GOT3 (cell line): ENCODE measurements around the gene TRPM2.
"Not testable (repeated sequence)": the region's sequence is repeated elsewhere in the genome, so short reads cannot be mapped to it uniquely, and the experiment has no call there.

Experiments
- DNase-seq: peaks from one replicate; lab custom pipeline; 2025; ENCODE audit warnings: mixed read lengths; lab: John Stamatoyannopoulos, UW

The TRPM2 gene

GRCh38 chr21:44375281-44375651 is 21.8 kb downstream of the TRPM2 start:
- DNase-seq, result no peak

- no peak for DNase-seq
Observed at GRCh38 chr21:44375761-44376241, 22.4 kb downstream of the TRPM2 start.

- DNase-seq, result no peak
Observed at GRCh38 chr21:44376606-44377005, 23.2 kb downstream of the TRPM2 start.

GRCh38 chr21:44377201-44377921 is 23.9 kb downstream of the TRPM2 start:
- DNase-seq, result no peak

- DNase-seq, result no peak
Observed at GRCh38 chr21:44377922-44378645, 24.7 kb downstream of the TRPM2 start.

GRCh38 chr21:44378646-44379514 is 25.5 kb downstream of the TRPM2 start:
- no peak for DNase-seq

- no peak for DNase-seq
Observed at GRCh38 chr21:44379515-44379848, 26.1 kb downstream of the TRPM2 start.

- no peak for DNase-seq
Observed at GRCh38 chr21:44379991-44380865, 26.8 kb downstream of the TRPM2 start.

GRCh38 chr21:44380876-44381275 is 27.5 kb downstream of the TRPM2 start:
- DNase-seq, result no peak

GRCh38 chr21:44381874-44382273 is 28.5 kb downstream of the TRPM2 start:
- no peak for DNase-seq

- DNase-seq, result no peak
Observed at GRCh38 chr21:44382536-44382935, 29.1 kb downstream of the TRPM2 start.

GRCh38 chr21:44383216-44383615 is 29.8 kb downstream of the TRPM2 start:
- no peak for DNase-seq

- DNase-seq, result no peak
Observed at GRCh38 chr21:44384968-44385367, 31.5 kb downstream of the TRPM2 start.

- DNase-seq, result no peak
Observed at GRCh38 chr21:44389335-44389734, 35.9 kb downstream of the TRPM2 start.

GRCh38 chr21:44390886-44391285 is 37.5 kb downstream of the TRPM2 start:
- DNase-seq, result no peak

- DNase-seq, result no peak
Observed at GRCh38 chr21:44391345-44392091, 38.1 kb downstream of the TRPM2 start.

GRCh38 chr21:44392185-44392584 is 38.8 kb downstream of the TRPM2 start:
- DNase-seq, result no peak

GRCh38 chr21:44392916-44393315 is 39.5 kb downstream of the TRPM2 start:
- DNase-seq, result no peak

- no peak for DNase-seq
Observed at GRCh38 chr21:44394733-44395132, 41.3 kb downstream of the TRPM2 start.

- DNase-seq, result no peak
Observed at GRCh38 chr21:44395260-44395659, 41.8 kb downstream of the TRPM2 start.

- not testable (repeated sequence) for DNase-seq
Observed at GRCh38 chr21:44396803-44397202, 43.4 kb downstream of the TRPM2 start.
